Measurements from ENCODE around the gene CFDP1.
"Not testable (repeated sequence)": the region's sequence is repeated elsewhere in the genome, so short reads cannot be mapped to it uniquely, and the experiment has no call there.

CFDP1 gene

GRCh38 chr16:75457485-75458021 is 24.2 kb upstream of the CFDP1 start:
- Histone ChIP-seq H2AK5ac (ENCODE audit: low read depth, low read length) (no peak overlapping the region), H3K23ac (ENCODE audit: low read depth, low read length, poor library complexity) (no peak overlapping the region), H3K4me2 (ENCODE audit: insufficient read depth, low read length, poor library complexity, severe bottlenecking) (no peak overlapping the region), H3K79me1 (ENCODE audit: low read depth, low read length) (peaks cover 13% of the 10 kb centered on the region), H3K14ac (ENCODE audit: low read length) (no peak overlapping the region), H3K4ac (ENCODE audit: low read length) (no peak overlapping the region), H2BK12ac (ENCODE audit: low read length) (no peak overlapping the region), H3K27ac (replicated peaks; ENCODE audit: low read length) (no peak overlapping the region), H3K4me3 (ENCODE audit: low read length in 2 of 2) (no peak overlapping the region), H3K9ac (ENCODE audit: low read depth, low read length, poor library complexity) (no peak overlapping the region), H3K4me1 (ENCODE audit: control insufficient read depth in 2 of 2, insufficient read depth in 1 of 2, low read depth in 1 of 2, low read length in 2 of 2) (peaks cover 2 to 16% of the 10 kb centered on the region in 2 donors), H3K9me3 (replicated peaks in 1 of 2; ENCODE audit: control insufficient read depth in 2 of 2, insufficient read depth in 1 of 2, low read depth in 1 of 2, low read length in 2 of 2) (peaks cover 0 to 2% of the 10 kb centered on the region in 2 donors), H3K18ac (ENCODE audit: low read length) (no peak overlapping the region), H4K8ac (ENCODE audit: low read depth, low read length) (no peak overlapping the region), H2BK5ac (ENCODE audit: low read length) (no peak overlapping the region), H2BK15ac (ENCODE audit: low read length) (no peak overlapping the region), H2BK120ac (ENCODE audit: low read depth, low read length) (no peak overlapping the region), H3K27me3 (ENCODE audit: control insufficient read depth in 3 of 3, insufficient read depth in 3 of 3, low read depth in 1 of 3, low read length in 3 of 3) (no peaks in the 10 kb centered on the region), H4K91ac (ENCODE audit: low read depth, low read length, poor library complexity) (no peak overlapping the region), H2AFZ (ENCODE audit: low read length) (no peak overlapping the region), H3K36me3 (replicated peaks in 1 of 2; ENCODE audit: control insufficient read depth in 2 of 2, insufficient read depth in 2 of 2, low read length in 2 of 2) (peaks cover 2 to 36% of the 10 kb centered on the region in 2 donors)
- DNase-seq (ENCODE audit: low spot score) = no peak
- no CpG with 5 or more reads among the region's 5 CpGs for WGBS, 2 donors (ENCODE audit: extremely low coverage in 2 of 2, insufficient read length in 2 of 2, insufficient replicate concordance in 1 of 2)

- H2BK5ac ChIP-seq (ENCODE audit: low read length) = no peak overlapping the region
- peaks cover 2 to 36% of the 10 kb centered on the region in 2 donors for H3K36me3 ChIP-seq (replicated peaks in 1 of 2; ENCODE audit: control insufficient read depth in 2 of 2, insufficient read depth in 2 of 2, low read length in 2 of 2)
- no peak overlapping the region for H3K9ac ChIP-seq (ENCODE audit: low read depth, low read length, poor library complexity)
- H2AK5ac ChIP-seq (ENCODE audit: low read depth, low read length) = no peak overlapping the region
- H2BK12ac ChIP-seq (ENCODE audit: low read length) = no peak overlapping the region
- peaks cover 0 to 2% of the 10 kb centered on the region in 2 donors for H3K9me3 ChIP-seq (replicated peaks in 1 of 2; ENCODE audit: control insufficient read depth in 2 of 2, insufficient read depth in 1 of 2, low read depth in 1 of 2, low read length in 2 of 2)
- no CpG with 5 or more reads among the region's 1 CpG for WGBS, 2 donors (ENCODE audit: extremely low coverage in 2 of 2, insufficient read length in 2 of 2, insufficient replicate concordance in 1 of 2)
- no peak overlapping the region for H3K4me2 ChIP-seq (ENCODE audit: insufficient read depth, low read length, poor library complexity, severe bottlenecking)
- peaks cover 15% of the 10 kb centered on the region for H3K79me1 ChIP-seq (ENCODE audit: low read depth, low read length)
- no peak overlapping the region for H3K4ac ChIP-seq (ENCODE audit: low read length)
- H3K27ac ChIP-seq (replicated peaks; ENCODE audit: low read length) = no peak overlapping the region
- no peak overlapping the region for H3K14ac ChIP-seq (ENCODE audit: low read length)
- H3K23ac ChIP-seq (ENCODE audit: low read depth, low read length, poor library complexity) = no peak overlapping the region
- H3K4me3 ChIP-seq (ENCODE audit: low read length in 2 of 2) = no peak overlapping the region
- H3K4me1 ChIP-seq (ENCODE audit: control insufficient read depth in 2 of 2, insufficient read depth in 1 of 2, low read depth in 1 of 2, low read length in 2 of 2) = peaks cover 2 to 16% of the 10 kb centered on the region in 2 donors
- no peak overlapping the region for H4K8ac ChIP-seq (ENCODE audit: low read depth, low read length)
- no peak overlapping the region for H3K18ac ChIP-seq (ENCODE audit: low read length)
- H2BK120ac ChIP-seq (ENCODE audit: low read depth, low read length) = no peak overlapping the region
- no peak overlapping the region for H4K91ac ChIP-seq (ENCODE audit: low read depth, low read length, poor library complexity)
- no peaks in the 10 kb centered on the region for H3K27me3 ChIP-seq (ENCODE audit: control insufficient read depth in 3 of 3, insufficient read depth in 3 of 3, low read depth in 1 of 3, low read length in 3 of 3)
- no peak for DNase-seq (ENCODE audit: low spot score)
- H2BK15ac ChIP-seq (ENCODE audit: low read length) = no peak overlapping the region
- no peak overlapping the region for H2AFZ ChIP-seq (ENCODE audit: low read length)
These were observed 23.7 kb upstream of the CFDP1 start for GRCh38 chr16:75456971-75457370.

- not testable (repeated sequence) for H4K8ac ChIP-seq (ENCODE audit: low read depth, low read length); H3K4ac ChIP-seq (ENCODE audit: low read length); H4K91ac ChIP-seq (ENCODE audit: low read depth, low read length, poor library complexity); H3K9ac ChIP-seq (ENCODE audit: low read depth, low read length, poor library complexity); H3K4me2 ChIP-seq (ENCODE audit: insufficient read depth, low read length, poor library complexity, severe bottlenecking); H3K27me3 ChIP-seq (ENCODE audit: control insufficient read depth in 3 of 3, insufficient read depth in 3 of 3, low read depth in 1 of 3, low read length in 3 of 3); H2AFZ ChIP-seq (ENCODE audit: low read length); H3K27ac ChIP-seq (replicated peaks; ENCODE audit: low read length); H2BK120ac ChIP-seq (ENCODE audit: low read depth, low read length); H2BK12ac ChIP-seq (ENCODE audit: low read length); H2AK5ac ChIP-seq (ENCODE audit: low read depth, low read length); H3K14ac ChIP-seq (ENCODE audit: low read length); H3K23ac ChIP-seq (ENCODE audit: low read depth, low read length, poor library complexity); H3K18ac ChIP-seq (ENCODE audit: low read length); H3K4me3 ChIP-seq (ENCODE audit: low read length in 2 of 2); DNase-seq (ENCODE audit: low spot score); H3K9me3 ChIP-seq (replicated peaks in 1 of 2; ENCODE audit: control insufficient read depth in 2 of 2, insufficient read depth in 1 of 2, low read depth in 1 of 2, low read length in 2 of 2); H2BK15ac ChIP-seq (ENCODE audit: low read length)
- peak overlapping the region; percentile 39 for H2BK5ac ChIP-seq (ENCODE audit: low read length)
- H3K4me1 ChIP-seq (ENCODE audit: control insufficient read depth in 2 of 2, insufficient read depth in 1 of 2, low read depth in 1 of 2, low read length in 2 of 2) = peaks cover 2 to 16% of the 10 kb centered on the region in 2 donors
- peaks cover 4 to 39% of the 10 kb centered on the region in 2 donors for H3K36me3 ChIP-seq (replicated peaks in 1 of 2; ENCODE audit: control insufficient read depth in 2 of 2, insufficient read depth in 2 of 2, low read length in 2 of 2)
- WGBS, 2 donors (ENCODE audit: extremely low coverage in 2 of 2, insufficient read length in 2 of 2, insufficient replicate concordance in 1 of 2) = no CpG with 5 or more reads among the region's 4 CpGs
- H3K79me1 ChIP-seq (ENCODE audit: low read depth, low read length) = peaks cover 15% of the 10 kb centered on the region
These were observed 23.2 kb upstream of the CFDP1 start for GRCh38 chr16:75456486-75456885.

GRCh38 chr16:75455677-75456076 is 22.4 kb upstream of the CFDP1 start:
- Histone ChIP-seq H2AK5ac (ENCODE audit: low read depth, low read length) (no peak overlapping the region), H4K8ac (ENCODE audit: low read depth, low read length) (no peak overlapping the region), H2BK15ac (ENCODE audit: low read length) (no peak overlapping the region), H3K4me1 (ENCODE audit: control insufficient read depth in 2 of 2, insufficient read depth in 1 of 2, low read depth in 1 of 2, low read length in 2 of 2) (peaks cover 2 to 16% of the 10 kb centered on the region in 2 donors), H3K79me1 (ENCODE audit: low read depth, low read length) (peaks cover 15% of the 10 kb centered on the region), H3K9me3 (replicated peaks in 1 of 2; ENCODE audit: control insufficient read depth in 2 of 2, insufficient read depth in 1 of 2, low read depth in 1 of 2, low read length in 2 of 2) (peaks cover 0 to 2% of the 10 kb centered on the region in 2 donors), H3K18ac (ENCODE audit: low read length) (no peak overlapping the region), H3K36me3 (replicated peaks in 1 of 2; ENCODE audit: control insufficient read depth in 2 of 2, insufficient read depth in 2 of 2, low read length in 2 of 2) (peaks cover 7 to 47% of the 10 kb centered on the region in 2 donors), H3K14ac (ENCODE audit: low read length) (no peak overlapping the region), H2BK120ac (ENCODE audit: low read depth, low read length) (no peak overlapping the region), H3K27me3 (ENCODE audit: control insufficient read depth in 3 of 3, insufficient read depth in 3 of 3, low read depth in 1 of 3, low read length in 3 of 3) (no peaks in the 10 kb centered on the region), H4K91ac (ENCODE audit: low read depth, low read length, poor library complexity) (no peak overlapping the region), H3K9ac (ENCODE audit: low read depth, low read length, poor library complexity) (no peak overlapping the region), H3K4me3 (ENCODE audit: low read length in 2 of 2) (no peak overlapping the region), H3K23ac (ENCODE audit: low read depth, low read length, poor library complexity) (no peak overlapping the region), H2BK5ac (ENCODE audit: low read length) (no peak overlapping the region), H3K4me2 (ENCODE audit: insufficient read depth, low read length, poor library complexity, severe bottlenecking) (no peak overlapping the region), H2BK12ac (ENCODE audit: low read length) (no peak overlapping the region), H2AFZ (ENCODE audit: low read length) (no peak overlapping the region), H3K4ac (ENCODE audit: low read length) (no peak overlapping the region), H3K27ac (replicated peaks; ENCODE audit: low read length) (no peak overlapping the region)
- DNase-seq (ENCODE audit: low spot score) = no peak
- WGBS, 2 donors (ENCODE audit: extremely low coverage in 2 of 2, insufficient read length in 2 of 2, insufficient replicate concordance in 1 of 2) = no CpG with 5 or more reads among the region's 5 CpGs

Data from neuronal stem cell (in vitro differentiated cells).